A172 (cell line): ENCODE data around the gene OR51F1. TPM values are rescaled to one million over a fixed set of nuclear protein-coding genes. Genes with fewer than 3 reads are reported as not detected.
"Not testable (repeated sequence)": the region's sequence is repeated elsewhere in the genome, so short reads cannot be mapped to it uniquely, and the experiment has no call there.

Experiments used
- DNase-seq: peaks from one replicate; pipeline ENCODE4 v3.0.0-alpha.2; 2015; ENCODE audit warnings: low spot score
- total RNA-seq: library from RNA; depleted of rRNA; stranded (reverse); fragments of >200 nt; shearing (Covaris generic); gene quantifications from 2 replicates; pipeline ENCODE4 v1.2.3, GENCODE V29; 2014; rRNA removed

The OR51F1 gene
- total RNA-seq = not detected in 2 replicates

- no peak for DNase-seq
Observed at GRCh38 chr11:4769838-4770237, at the start of gene OR51F1. Gene OR51F1, minus strand, starts transcription at chr11:4769938. Its CDS starts 0 bp downstream, at chr11:4769938.

GRCh38 chr11:4809246-4809645 is 39.5 kb upstream of the OR51F1 start:
- no peak for DNase-seq

- DNase-seq = no peak
Observed at GRCh38 chr11:4808476-4808875, 38.7 kb upstream of the OR51F1 start.

GRCh38 chr11:4804280-4804679 is 34.5 kb upstream of the OR51F1 start, which contains the start of gene OR52R1:
Gene OR52R1, minus strand, starts transcription at chr11:4804380. Its CDS starts 0 bp downstream, at chr11:4804380.
- DNase-seq = no peak

GRCh38 chr11:4801316-4801715 is 31.6 kb upstream of the OR51F1 start:
- DNase-seq = not testable (repeated sequence)

GRCh38 chr11:4798427-4799183 is 28.9 kb upstream of the OR51F1 start:
- no peak for DNase-seq

- no peak for DNase-seq
Observed at GRCh38 chr11:4797206-4797605, 27.5 kb upstream of the OR51F1 start.

GRCh38 chr11:4782454-4782853 is 12.7 kb upstream of the OR51F1 start:
- DNase-seq = no peak

GRCh38 chr11:4768094-4768493 is 1.6 kb downstream of the OR51F1 start:
- DNase-seq = no peak

GRCh38 chr11:4766420-4767043 is 3.2 kb downstream of the OR51F1 start:
- no peak for DNase-seq

GRCh38 chr11:4763096-4763495 is 6.6 kb downstream of the OR51F1 start:
- no peak for DNase-seq

GRCh38 chr11:4751201-4751600 is 18.5 kb downstream of the OR51F1 start:
- no peak for DNase-seq

GRCh38 chr11:4748438-4748837 is 21.3 kb downstream of the OR51F1 start:
- DNase-seq = no peak

GRCh38 chr11:4740735-4741134 is 29.0 kb downstream of the OR51F1 start:
- no peak for DNase-seq

- DNase-seq = no peak
Observed at GRCh38 chr11:4727171-4727570, 42.6 kb downstream of the OR51F1 start.

GRCh38 chr11:4722616-4723534 is 46.9 kb downstream of the OR51F1 start:
- DNase-seq = not testable (repeated sequence)

Other genes with a start within 250 kb of the OR51F1 start
- not detected in 2 replicates for gene OR52M1, start 224.7 kb downstream of the OR51F1 start, total RNA-seq
- gene OR52I2, start 188.2 kb downstream of the OR51F1 start, total RNA-seq = not detected in 2 replicates
- not detected in 2 replicates for gene OR52I1, start 175.9 kb downstream of the OR51F1 start, total RNA-seq
- 10.3 and 10.8 TPM in 2 replicates for gene TRIM68, start 161.7 kb downstream of the OR51F1 start, total RNA-seq
- not detected in 2 replicates for gene OR51D1, start 132.5 kb downstream of the OR51F1 start, total RNA-seq
- not detected in 2 replicates for gene OR51E1, start 126.0 kb downstream of the OR51F1 start, total RNA-seq
- not detected in 2 replicates for gene OR51E2, start 72.1 kb downstream of the OR51F1 start, total RNA-seq
- not detected in 2 replicates for gene MMP26, start 65.2 kb downstream of the OR51F1 start, total RNA-seq
- gene OR52R1, start 34.4 kb upstream of the OR51F1 start, total RNA-seq = not detected in 2 replicates
- gene OR51F2, start 51.4 kb upstream of the OR51F1 start, total RNA-seq = not detected in 2 replicates
- not detected in 2 replicates for gene OR51S1, start 79.3 kb upstream of the OR51F1 start, total RNA-seq
- not detected in 2 replicates for gene OR51T1, start 112.0 kb upstream of the OR51F1 start, total RNA-seq
- gene OR51A7, start 133.8 kb upstream of the OR51F1 start, total RNA-seq = not detected in 2 replicates
- 0.50 TPM in 1 of 2 replicates, not detected in the other for gene OR51G2, start 149.4 kb upstream of the OR51F1 start, total RNA-seq
- gene OR51G1, start 154.4 kb upstream of the OR51F1 start, total RNA-seq = not detected in 2 replicates
- gene OR51A4, start 177.7 kb upstream of the OR51F1 start, total RNA-seq = not detected in 2 replicates
- not detected in 2 replicates for gene OR51A2, start 185.8 kb upstream of the OR51F1 start, total RNA-seq
- not detected in 2 replicates for gene OR51L1, start 224.9 kb upstream of the OR51F1 start, total RNA-seq